Trophoblast cell (in vitro differentiated cells and primary cell): ENCODE data around the gene SHOX.

ENCODE experiments used
- DNase-seq, 2 donors: peaks; one replicate each; pipeline ENCODE4 v3.0.0-alpha.2; 2016
- H2AFZ ChIP-seq: 2 replicates; pipeline ENCODE4 v1.6.1; 2013; ENCODE audit warnings: low read length, moderate library complexity, mild to moderate bottlenecking; ENCODE audit not compliant: insufficient read depth, poor library complexity
- H2AK5ac ChIP-seq: 2 replicates; pipeline ENCODE4 v1.6.1; 2013; ENCODE audit warnings: mild to moderate bottlenecking, low read length
- H2BK120ac ChIP-seq: 2 replicates; pipeline ENCODE4 v1.6.1; 2013; ENCODE audit warnings: low read length, mild to moderate bottlenecking, moderate library complexity; ENCODE audit not compliant: insufficient read depth, poor library complexity
- H2BK12ac ChIP-seq: 2 replicates; pipeline ENCODE4 v1.6.1; 2013; ENCODE audit warnings: mild to moderate bottlenecking, low read length, moderate library complexity
- H2BK5ac ChIP-seq: 2 replicates; pipeline ENCODE4 v1.6.1; 2013; ENCODE audit warnings: low read length, low read depth, moderate library complexity, mild to moderate bottlenecking; ENCODE audit not compliant: poor library complexity
- H3K14ac ChIP-seq: 2 replicates; pipeline ENCODE4 v1.6.1; 2013; ENCODE audit warnings: mild to moderate bottlenecking, low read length
- H3K18ac ChIP-seq: 2 replicates; pipeline ENCODE4 v1.6.1; 2013; ENCODE audit warnings: mild to moderate bottlenecking, low read length
- H3K23ac ChIP-seq: 2 replicates; pipeline ENCODE4 v1.6.1; 2013; ENCODE audit warnings: low read length
- H3K27ac ChIP-seq: 2 replicates; pipeline ENCODE4 v1.5.1; 2013; ENCODE audit warnings: low read depth, mild to moderate bottlenecking, inconsistent platforms, low read length, moderate library complexity
- H3K27me3 ChIP-seq: 2 replicates; pipeline ENCODE4 v1.6.1; 2013; ENCODE audit warnings: inconsistent platforms, mild to moderate bottlenecking, low read length, moderate library complexity; ENCODE audit not compliant: insufficient read depth
- H3K36me3 ChIP-seq, 2 experiments: 1 replicate in 1 of 2; 2 replicates in 1 of 2; pipeline ENCODE4 v1.6.1; 2013; ENCODE audit warnings: low read length in 2 of 2, mild to moderate bottlenecking in 2 of 2, moderate library complexity in 1 of 2; ENCODE audit not compliant: insufficient read depth in 2 of 2, control insufficient read depth in 1 of 2
- H3K4ac ChIP-seq: 2 replicates; pipeline ENCODE4 v1.6.1; 2013; ENCODE audit warnings: low read depth, mild to moderate bottlenecking, low read length, moderate library complexity
- H3K4me1 ChIP-seq, 2 experiments: 1 replicate in 1 of 2; 2 replicates in 1 of 2; pipeline ENCODE4 v1.6.1; 2013; ENCODE audit warnings: low read length in 2 of 2, mild to moderate bottlenecking in 2 of 2, moderate library complexity in 1 of 2; ENCODE audit not compliant: insufficient read depth in 2 of 2, control insufficient read depth in 1 of 2
- H3K4me2 ChIP-seq: 2 replicates; pipeline ENCODE4 v1.6.1; 2013; ENCODE audit warnings: inconsistent platforms, mild to moderate bottlenecking, low read length, moderate library complexity
- H3K4me3 ChIP-seq: 2 replicates; pipeline ENCODE4 v1.5.1; 2013; ENCODE audit warnings: mild to moderate bottlenecking, low read depth, low read length, inconsistent platforms
- H3K79me1 ChIP-seq: one replicate; pipeline ENCODE4 v1.6.1; 2013; ENCODE audit warnings: low read length
- H3K79me2 ChIP-seq: 2 replicates; pipeline ENCODE4 v1.6.1; 2013; ENCODE audit warnings: low read length, mild to moderate bottlenecking; ENCODE audit not compliant: control insufficient read depth, insufficient read depth, poor library complexity
- H3K9ac ChIP-seq: 2 replicates; pipeline ENCODE4 v1.6.1; 2013; ENCODE audit warnings: mild to moderate bottlenecking, low read length
- H3K9me3 ChIP-seq: 2 replicates; pipeline ENCODE4 v1.6.1; 2013; ENCODE audit warnings: low read depth, mild to moderate bottlenecking, control low read depth, inconsistent platforms, low read length; ENCODE audit not compliant: insufficient read depth
- H4K12ac ChIP-seq: 2 replicates; pipeline ENCODE4 v1.6.1; 2013; ENCODE audit warnings: low read depth, mild to moderate bottlenecking, low read length, moderate library complexity
- H4K8ac ChIP-seq: 2 replicates; pipeline ENCODE4 v1.6.1; 2013; ENCODE audit warnings: low read depth, mild to moderate bottlenecking, low read length, moderate library complexity
- H4K91ac ChIP-seq: one replicate; pipeline ENCODE4 v1.6.1; 2013; ENCODE audit warnings: low read depth, mild to moderate bottlenecking, low read length, moderate library complexity
- WGBS: extraction: QIAGEN DNeasy Blood & Tissue Kit; methylation state at CpG from one replicate; pipeline ENCODE4 v1.1.7; 2013; ENCODE audit warnings: missing lambda C conversion rate; ENCODE audit not compliant: insufficient read length, insufficient coverage; ENCODE audit errors: extremely low coverage; 5-methylcytosine and 5-hydroxymethylcytosine counted together

SHOX gene

DNA sequence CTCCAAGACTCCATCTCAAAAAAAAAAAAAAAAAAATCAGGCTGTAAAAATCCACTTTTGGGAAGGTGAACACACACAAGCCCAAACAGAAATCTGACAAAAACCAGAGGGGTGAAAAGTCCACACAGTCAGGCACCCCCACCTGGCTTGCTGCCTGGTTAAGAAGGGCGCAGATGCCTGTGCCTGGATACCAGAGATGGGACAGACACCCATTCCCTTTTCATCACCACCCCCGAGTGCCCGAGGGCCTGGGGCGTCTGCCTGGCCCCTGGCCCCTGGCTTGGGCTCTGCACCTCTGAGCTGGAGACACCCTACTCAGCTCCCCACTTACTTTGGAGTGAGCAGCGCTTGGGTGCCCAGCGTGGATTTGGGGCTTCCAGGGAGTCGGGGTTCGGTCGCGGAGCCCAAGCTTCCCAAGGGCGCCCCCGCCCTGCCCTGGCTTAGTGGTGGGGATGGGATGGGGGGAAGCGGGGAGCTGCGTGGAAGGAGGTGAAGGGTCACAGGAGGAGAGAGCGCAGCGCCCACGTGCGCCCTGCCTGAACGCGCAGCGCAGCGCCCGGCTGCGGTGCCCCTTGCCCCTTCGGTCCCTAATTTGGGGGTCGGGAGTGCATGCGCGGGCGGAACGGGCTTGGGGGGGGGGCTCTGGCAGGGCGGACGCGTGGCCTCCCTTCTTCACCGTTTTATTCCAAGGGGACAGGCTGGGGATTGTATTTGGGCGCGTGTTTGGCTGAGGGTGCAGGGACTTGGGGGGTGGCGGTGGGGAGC, 11.3 kb downstream of the SHOX start:
- Histone ChIP-seq H4K8ac (no peak overlapping the region), H2AK5ac (no peak overlapping the region), H3K36me3 (no peaks in the 10 kb centered on the region), H3K4me2 (no peak overlapping the region), H3K79me1 (no peaks in the 10 kb centered on the region), H4K91ac (no peak overlapping the region), H3K79me2 (no peaks in the 10 kb centered on the region), H2BK12ac (no peak overlapping the region), H4K12ac (no peak overlapping the region), H3K23ac (no peak overlapping the region), H3K14ac (no peak overlapping the region), H2BK120ac (no peak overlapping the region), H3K4ac (no peak overlapping the region), H3K27me3 (peaks cover 80% of the 10 kb centered on the region), H3K4me3 (no peak overlapping the region), H3K4me1 (no peaks in the 10 kb centered on the region), H3K9ac (no peak overlapping the region), H2BK5ac (no peak overlapping the region), H3K9me3 (peaks cover 1% of the 10 kb centered on the region), H3K27ac (no peak overlapping the region), H3K18ac (no peak overlapping the region), H2AFZ (no peak overlapping the region)
- DNase-seq: no peak
- WGBS: no CpG with 5 or more reads among the region's 37 CpGs

DNA sequence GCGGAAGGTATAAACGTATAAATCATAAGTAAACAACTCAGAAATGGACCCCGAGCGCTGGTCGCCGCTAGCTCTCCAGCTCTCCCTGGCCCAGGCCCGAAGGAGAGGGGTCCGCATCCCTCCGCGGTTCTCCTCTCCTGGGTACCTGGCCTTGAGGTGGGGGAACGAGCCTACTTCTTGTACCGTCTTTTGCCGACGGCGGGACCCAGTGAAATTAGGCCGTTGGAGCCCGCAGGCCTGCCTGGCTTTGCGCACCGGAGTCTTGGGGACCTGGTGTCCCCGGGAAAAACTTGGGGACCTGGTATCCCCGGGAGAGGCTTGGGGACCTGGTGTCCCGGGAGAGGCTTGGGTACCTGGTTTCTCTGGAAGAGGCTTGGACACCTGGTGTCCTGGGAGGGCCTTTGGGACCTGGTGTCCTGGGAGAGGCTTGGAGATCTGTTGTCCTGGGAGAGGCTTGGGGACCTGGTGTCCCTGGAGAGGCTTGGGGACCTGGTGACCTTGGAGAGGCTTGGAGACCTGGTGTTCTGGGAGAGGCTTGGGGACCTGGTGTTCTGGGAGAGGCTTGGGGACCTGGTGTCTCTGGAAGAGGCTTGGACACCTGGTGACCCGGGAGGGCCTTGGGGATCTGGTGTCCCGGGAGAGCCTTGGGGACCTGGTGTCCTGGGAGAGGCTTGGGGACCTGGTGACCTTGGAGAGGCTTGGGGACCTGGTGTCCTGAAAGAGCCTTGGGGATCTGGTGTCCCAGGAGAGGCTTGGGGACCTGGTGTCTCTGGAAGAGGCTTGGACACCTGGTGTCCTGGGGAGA, 12.0 kb downstream of the SHOX start:
- peaks cover 1% of the 10 kb centered on the region for H3K9me3 ChIP-seq
- H4K91ac ChIP-seq: no peak overlapping the region
- no peak overlapping the region for H3K4me2 ChIP-seq
- H3K79me2 ChIP-seq: no peaks in the 10 kb centered on the region
- H2AFZ ChIP-seq: no peak overlapping the region
- H3K14ac ChIP-seq: no peak overlapping the region
- no peak overlapping the region for H4K12ac ChIP-seq
- H2BK120ac ChIP-seq: no peak overlapping the region
- H3K4ac ChIP-seq: no peak overlapping the region
- WGBS: no CpG with 5 or more reads among the region's 24 CpGs
- H3K4me3 ChIP-seq: no peak overlapping the region
- H3K27ac ChIP-seq: no peak overlapping the region
- DNase-seq: no peak
- no peaks in the 10 kb centered on the region for H3K4me1 ChIP-seq
- H3K18ac ChIP-seq: no peak overlapping the region
- H3K9ac ChIP-seq: no peak overlapping the region
- H2BK12ac ChIP-seq: no peak overlapping the region
- peaks cover 72% of the 10 kb centered on the region for H3K27me3 ChIP-seq
- H3K36me3 ChIP-seq: no peaks in the 10 kb centered on the region
- H2BK5ac ChIP-seq: no peak overlapping the region
- H4K8ac ChIP-seq: no peak overlapping the region
- no peak overlapping the region for H2AK5ac ChIP-seq
- H3K23ac ChIP-seq: no peak overlapping the region
- H3K79me1 ChIP-seq: no peaks in the 10 kb centered on the region

DNA sequence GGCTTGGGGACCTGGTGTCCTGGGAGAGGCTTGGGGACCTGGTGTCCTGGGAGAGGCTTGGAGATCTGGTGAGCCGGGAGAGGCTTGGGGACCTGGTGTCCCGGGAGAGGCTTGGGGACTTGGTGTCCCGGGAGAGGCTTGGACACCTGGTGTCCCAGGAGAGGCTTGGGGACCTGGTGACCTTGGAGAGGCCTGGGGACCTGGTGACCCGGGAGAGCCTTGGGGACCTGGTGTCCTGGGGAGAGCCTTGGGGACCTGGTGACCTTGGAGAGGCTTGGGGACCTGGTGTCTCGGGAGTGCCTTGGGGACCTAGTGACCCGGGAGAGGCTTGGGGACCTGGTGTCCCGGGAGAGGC, 12.6 kb downstream of the SHOX start:
- no CpG with 5 or more reads among the region's 7 CpGs for WGBS
- no peak overlapping the region for H3K14ac ChIP-seq
- H3K79me1 ChIP-seq: no peaks in the 10 kb centered on the region

DNA sequence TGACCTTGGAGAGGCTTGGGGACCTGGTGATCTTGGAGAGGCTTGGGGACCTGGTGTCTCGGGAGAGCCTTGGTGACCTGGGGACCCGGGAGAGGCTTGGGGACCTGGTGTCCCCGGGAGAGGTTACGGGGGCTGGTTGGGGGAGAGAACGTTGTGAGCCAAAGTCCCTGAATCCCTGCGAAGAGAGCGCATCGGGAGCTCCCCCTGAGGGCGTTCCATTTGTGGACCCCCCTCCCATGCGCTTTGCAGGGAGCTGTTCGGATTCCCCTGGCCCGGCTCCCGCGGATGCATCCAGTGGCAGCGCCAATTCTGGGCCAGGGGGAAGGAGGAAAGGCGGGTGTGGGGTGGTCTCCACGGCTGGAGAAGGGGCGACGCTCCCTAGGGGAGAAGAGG, 13.3 kb downstream of the SHOX start:
- no peak overlapping the region for H3K4me3 ChIP-seq
- no peak overlapping the region for H2AFZ ChIP-seq
- H3K4me1 ChIP-seq: no peaks in the 10 kb centered on the region
- no peak overlapping the region for H4K8ac ChIP-seq
- no peak overlapping the region for H2AK5ac ChIP-seq
- no peak overlapping the region for H3K23ac ChIP-seq
- H2BK12ac ChIP-seq: no peak overlapping the region
- no peak overlapping the region for H2BK120ac ChIP-seq
- WGBS: no CpG with 5 or more reads among the region's 19 CpGs
- no peak overlapping the region for H3K9ac ChIP-seq
- H3K14ac ChIP-seq: no peak overlapping the region
- no peaks in the 10 kb centered on the region for H3K36me3 ChIP-seq
- H3K4me2 ChIP-seq: no peak overlapping the region
- peaks cover 59% of the 10 kb centered on the region for H3K27me3 ChIP-seq
- no peaks in the 10 kb centered on the region for H3K79me2 ChIP-seq
- no peak overlapping the region for H2BK5ac ChIP-seq
- no peak overlapping the region for H3K4ac ChIP-seq
- H3K79me1 ChIP-seq: no peaks in the 10 kb centered on the region
- peaks cover 1% of the 10 kb centered on the region for H3K9me3 ChIP-seq
- no peak overlapping the region for H3K27ac ChIP-seq
- no peak overlapping the region for H3K18ac ChIP-seq
- no peak overlapping the region for H4K12ac ChIP-seq
- no peak for DNase-seq
- H4K91ac ChIP-seq: no peak overlapping the region

More for the DNA sequence above, 12.6 kb downstream of the SHOX start:
- Histone ChIP-seq H3K23ac (no peak overlapping the region), H3K9ac (no peak overlapping the region), H3K4me3 (no peak overlapping the region), H3K27me3 (peaks cover 66% of the 10 kb centered on the region), H2BK5ac (no peak overlapping the region), H3K4ac (no peak overlapping the region), H3K18ac (no peak overlapping the region), H4K8ac (no peak overlapping the region), H3K27ac (no peak overlapping the region), H3K4me2 (no peak overlapping the region), H3K79me2 (no peaks in the 10 kb centered on the region), H3K4me1 (no peaks in the 10 kb centered on the region), H2BK12ac (no peak overlapping the region), H3K9me3 (peaks cover 1% of the 10 kb centered on the region), H4K91ac (no peak overlapping the region), H2AFZ (no peak overlapping the region), H4K12ac (no peak overlapping the region), H2BK120ac (no peak overlapping the region), H3K36me3 (no peaks in the 10 kb centered on the region), H2AK5ac (no peak overlapping the region)
- no peak for DNase-seq
